HL-60 (cell line): ENCODE results near the gene PARVA.

Experiments used
- POLR2AphosphoS5 ChIP-seq: IDR thresholded peaks from 2 replicates; pipeline ENCODE4 v1.6.1; 2012; ENCODE audit warnings: low read depth
- SPI1 ChIP-seq: IDR thresholded peaks from 2 replicates; pipeline ENCODE4 v1.6.1; 2012; ENCODE audit warnings: low read depth, mild to moderate bottlenecking, borderline replicate concordance
- TF ChIP-seq, protein P1 (sequence below): IDR thresholded peaks from one replicate; pipeline ENCODE4 v1.5.1; 2011; ENCODE audit warnings: low read length, control low read depth, inconsistent platforms; ENCODE audit not compliant: insufficient read depth
- TF ChIP-seq, protein P2 (sequence below): IDR thresholded peaks from 2 replicates; pipeline ENCODE4 v1.6.1; 2012; ENCODE audit warnings: low read depth; ENCODE audit not compliant: insufficient replicate concordance

DNA sequence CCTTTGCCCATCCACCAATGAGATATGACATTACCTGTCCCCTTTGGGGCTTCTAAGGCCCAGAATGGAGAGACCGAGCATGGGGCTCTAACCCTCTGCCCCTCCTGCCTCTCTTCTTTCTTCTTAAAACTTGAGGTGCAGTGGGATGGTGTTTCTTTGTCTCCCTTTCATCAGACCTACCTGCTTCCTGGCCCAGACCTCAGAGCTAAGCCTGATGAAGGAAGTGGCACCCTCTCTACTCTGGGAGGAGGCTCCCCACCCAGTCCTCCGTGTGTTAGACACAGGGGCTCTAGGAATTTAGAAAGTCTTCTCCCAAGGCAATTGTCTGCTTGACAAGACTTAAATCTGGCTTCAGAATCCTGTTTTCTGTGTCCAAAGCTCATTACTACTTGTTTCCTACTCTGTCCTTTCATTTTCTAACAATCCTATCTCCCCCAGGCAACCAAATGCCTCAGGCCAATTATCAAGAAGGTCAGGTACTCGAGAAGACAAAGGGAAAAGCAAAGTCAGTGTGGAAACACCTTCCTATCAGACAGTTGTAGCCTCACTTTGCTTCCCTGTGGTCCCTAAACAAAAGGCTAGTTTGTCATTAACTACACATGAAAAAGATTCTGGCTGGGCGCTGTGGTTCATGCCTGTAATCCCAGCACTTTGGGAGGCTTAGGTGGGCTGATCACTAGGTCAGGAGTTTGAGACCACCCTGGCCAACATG, 20.3 kb upstream of the PARVA start:
- TF ChIP-seq, protein P1, sequence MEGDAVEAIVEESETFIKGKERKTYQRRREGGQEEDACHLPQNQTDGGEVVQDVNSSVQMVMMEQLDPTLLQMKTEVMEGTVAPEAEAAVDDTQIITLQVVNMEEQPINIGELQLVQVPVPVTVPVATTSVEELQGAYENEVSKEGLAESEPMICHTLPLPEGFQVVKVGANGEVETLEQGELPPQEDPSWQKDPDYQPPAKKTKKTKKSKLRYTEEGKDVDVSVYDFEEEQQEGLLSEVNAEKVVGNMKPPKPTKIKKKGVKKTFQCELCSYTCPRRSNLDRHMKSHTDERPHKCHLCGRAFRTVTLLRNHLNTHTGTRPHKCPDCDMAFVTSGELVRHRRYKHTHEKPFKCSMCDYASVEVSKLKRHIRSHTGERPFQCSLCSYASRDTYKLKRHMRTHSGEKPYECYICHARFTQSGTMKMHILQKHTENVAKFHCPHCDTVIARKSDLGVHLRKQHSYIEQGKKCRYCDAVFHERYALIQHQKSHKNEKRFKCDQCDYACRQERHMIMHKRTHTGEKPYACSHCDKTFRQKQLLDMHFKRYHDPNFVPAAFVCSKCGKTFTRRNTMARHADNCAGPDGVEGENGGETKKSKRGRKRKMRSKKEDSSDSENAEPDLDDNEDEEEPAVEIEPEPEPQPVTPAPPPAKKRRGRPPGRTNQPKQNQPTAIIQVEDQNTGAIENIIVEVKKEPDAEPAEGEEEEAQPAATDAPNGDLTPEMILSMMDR, result no peak
- TF ChIP-seq, protein P2, sequence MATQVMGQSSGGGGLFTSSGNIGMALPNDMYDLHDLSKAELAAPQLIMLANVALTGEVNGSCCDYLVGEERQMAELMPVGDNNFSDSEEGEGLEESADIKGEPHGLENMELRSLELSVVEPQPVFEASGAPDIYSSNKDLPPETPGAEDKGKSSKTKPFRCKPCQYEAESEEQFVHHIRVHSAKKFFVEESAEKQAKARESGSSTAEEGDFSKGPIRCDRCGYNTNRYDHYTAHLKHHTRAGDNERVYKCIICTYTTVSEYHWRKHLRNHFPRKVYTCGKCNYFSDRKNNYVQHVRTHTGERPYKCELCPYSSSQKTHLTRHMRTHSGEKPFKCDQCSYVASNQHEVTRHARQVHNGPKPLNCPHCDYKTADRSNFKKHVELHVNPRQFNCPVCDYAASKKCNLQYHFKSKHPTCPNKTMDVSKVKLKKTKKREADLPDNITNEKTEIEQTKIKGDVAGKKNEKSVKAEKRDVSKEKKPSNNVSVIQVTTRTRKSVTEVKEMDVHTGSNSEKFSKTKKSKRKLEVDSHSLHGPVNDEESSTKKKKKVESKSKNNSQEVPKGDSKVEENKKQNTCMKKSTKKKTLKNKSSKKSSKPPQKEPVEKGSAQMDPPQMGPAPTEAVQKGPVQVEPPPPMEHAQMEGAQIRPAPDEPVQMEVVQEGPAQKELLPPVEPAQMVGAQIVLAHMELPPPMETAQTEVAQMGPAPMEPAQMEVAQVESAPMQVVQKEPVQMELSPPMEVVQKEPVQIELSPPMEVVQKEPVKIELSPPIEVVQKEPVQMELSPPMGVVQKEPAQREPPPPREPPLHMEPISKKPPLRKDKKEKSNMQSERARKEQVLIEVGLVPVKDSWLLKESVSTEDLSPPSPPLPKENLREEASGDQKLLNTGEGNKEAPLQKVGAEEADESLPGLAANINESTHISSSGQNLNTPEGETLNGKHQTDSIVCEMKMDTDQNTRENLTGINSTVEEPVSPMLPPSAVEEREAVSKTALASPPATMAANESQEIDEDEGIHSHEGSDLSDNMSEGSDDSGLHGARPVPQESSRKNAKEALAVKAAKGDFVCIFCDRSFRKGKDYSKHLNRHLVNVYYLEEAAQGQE, result no peak
- no peak for TF ChIP-seq SPI1
- TF ChIP-seq POLR2AphosphoS5, result no peak
